Measurements from ENCODE around the gene RGS19. TPM values are rescaled to one million over a fixed set of nuclear protein-coding genes. Genes with fewer than 3 reads are reported as not detected.

RGS19 gene
- total RNA-seq, 1 donor from 2014 or later = 2.0 TPM

DNA sequence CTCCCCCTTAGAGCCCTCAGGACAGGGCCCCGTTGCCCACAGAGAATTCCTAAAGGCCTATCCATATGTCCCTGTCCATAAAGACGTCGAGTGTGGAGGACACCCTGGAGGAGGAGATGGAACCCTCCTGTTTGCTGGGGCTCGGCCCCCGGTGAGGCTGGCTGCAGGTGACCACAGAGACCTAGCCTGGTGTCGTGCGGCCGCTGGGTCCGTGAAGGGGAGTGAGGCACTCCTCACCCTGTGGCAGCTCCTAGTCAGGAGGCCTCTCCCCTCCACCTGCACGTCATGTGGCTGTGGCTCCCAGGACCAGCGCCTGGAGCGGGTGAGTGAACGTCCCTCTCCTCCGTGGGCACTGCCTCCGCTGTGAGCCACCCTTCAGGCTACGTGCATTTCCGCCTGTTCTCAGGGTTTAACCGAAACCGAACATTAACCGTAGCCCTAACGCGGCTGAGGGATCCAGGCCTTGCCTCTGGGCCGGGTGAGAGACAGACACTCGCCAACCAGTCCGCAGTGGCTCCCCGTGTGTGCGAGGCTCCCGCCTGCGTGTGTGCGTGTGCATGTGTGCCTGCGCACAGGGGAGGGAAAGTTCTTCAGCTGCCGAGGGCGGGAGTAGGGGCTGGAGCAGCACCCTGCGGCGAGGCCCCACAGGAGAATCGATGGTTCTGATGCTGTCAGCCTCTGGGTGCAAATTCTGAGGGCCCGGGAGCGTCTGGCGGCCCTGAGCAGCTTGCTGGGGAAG is 22.3 kb downstream of the RGS19 start:
- Histone ChIP-seq H3K27me3 (peaks cover 13% of the 10 kb centered on the region), H3K36me3 (no peaks in the 10 kb centered on the region), H3K9ac (no peak overlapping the region), H3K4me3 (no peak overlapping the region), H2AFZ (replicated peaks) (peak overlapping the region; percentile 54), H3K79me2 (ENCODE audit: low read depth) (no peaks in the 10 kb centered on the region), H3K27ac (no peak overlapping the region), H3K9me3 (ENCODE audit: low read depth) (no peaks in the 10 kb centered on the region), H3F3A (ENCODE audit: low read depth) (peaks cover 5% of the 10 kb centered on the region), H4K20me1 (ENCODE audit: low read depth) (no peaks in the 10 kb centered on the region), H3K4me1 (peaks cover 4% of the 10 kb centered on the region), H3K4me2 (no peak overlapping the region)
- DNase-seq (ENCODE audit: low spot score) = peak; percentile 32
- Mint-ChIP-seq H3K27ac (no peak overlapping the region), H3K9me3 (peaks cover 2% of the 10 kb centered on the region), H3K27me3 (ENCODE audit: insufficient read depth, low read depth) (peaks cover 18% of the 10 kb centered on the region), H3K4me3 (peak overlapping the region; percentile 24), H3K36me3 (no peaks in the 10 kb centered on the region), H3K4me1 (peaks cover 23% of the 10 kb centered on the region)
- no peak for TF ChIP-seq EZH2 (IDR thresholded peaks at IDR 0.05)
- no peak for TF ChIP-seq EZH2phosphoT487 (IDR thresholded peaks at IDR 0.05)
- TF ChIP-seq, protein P1, sequence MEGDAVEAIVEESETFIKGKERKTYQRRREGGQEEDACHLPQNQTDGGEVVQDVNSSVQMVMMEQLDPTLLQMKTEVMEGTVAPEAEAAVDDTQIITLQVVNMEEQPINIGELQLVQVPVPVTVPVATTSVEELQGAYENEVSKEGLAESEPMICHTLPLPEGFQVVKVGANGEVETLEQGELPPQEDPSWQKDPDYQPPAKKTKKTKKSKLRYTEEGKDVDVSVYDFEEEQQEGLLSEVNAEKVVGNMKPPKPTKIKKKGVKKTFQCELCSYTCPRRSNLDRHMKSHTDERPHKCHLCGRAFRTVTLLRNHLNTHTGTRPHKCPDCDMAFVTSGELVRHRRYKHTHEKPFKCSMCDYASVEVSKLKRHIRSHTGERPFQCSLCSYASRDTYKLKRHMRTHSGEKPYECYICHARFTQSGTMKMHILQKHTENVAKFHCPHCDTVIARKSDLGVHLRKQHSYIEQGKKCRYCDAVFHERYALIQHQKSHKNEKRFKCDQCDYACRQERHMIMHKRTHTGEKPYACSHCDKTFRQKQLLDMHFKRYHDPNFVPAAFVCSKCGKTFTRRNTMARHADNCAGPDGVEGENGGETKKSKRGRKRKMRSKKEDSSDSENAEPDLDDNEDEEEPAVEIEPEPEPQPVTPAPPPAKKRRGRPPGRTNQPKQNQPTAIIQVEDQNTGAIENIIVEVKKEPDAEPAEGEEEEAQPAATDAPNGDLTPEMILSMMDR (IDR thresholded peaks at IDR 0.05) = no peak

DNA sequence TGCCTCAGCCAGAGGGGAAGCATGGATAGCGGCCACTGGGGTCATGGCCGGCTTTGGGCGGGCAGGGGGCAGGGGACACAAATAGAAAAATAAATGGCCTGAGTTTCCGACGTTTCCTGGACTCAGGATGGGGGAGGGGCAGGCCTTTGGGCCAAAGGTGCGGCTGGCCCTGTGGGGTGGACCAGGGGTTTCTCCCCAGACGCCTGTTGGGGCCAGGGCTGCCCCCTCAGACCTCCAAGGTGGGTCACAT is 22.8 kb downstream of the RGS19 start:
- Histone ChIP-seq H3K9me3 (ENCODE audit: low read depth) (no peaks in the 10 kb centered on the region), H3K36me3 (no peaks in the 10 kb centered on the region), H3K4me2 (no peak overlapping the region), H3F3A (ENCODE audit: low read depth) (peaks cover 5% of the 10 kb centered on the region), H3K4me3 (no peak overlapping the region), H3K4me1 (peaks cover 4% of the 10 kb centered on the region), H3K79me2 (ENCODE audit: low read depth) (no peaks in the 10 kb centered on the region), H3K27me3 (peaks cover 18% of the 10 kb centered on the region), H2AFZ (replicated peaks) (no peak overlapping the region), H3K27ac (no peak overlapping the region), H4K20me1 (ENCODE audit: low read depth) (no peaks in the 10 kb centered on the region), H3K9ac (no peak overlapping the region)
- Mint-ChIP-seq H3K27me3 (ENCODE audit: insufficient read depth, low read depth) (peaks cover 21% of the 10 kb centered on the region), H3K27ac (no peak overlapping the region), H3K36me3 (no peaks in the 10 kb centered on the region), H3K4me3 (no peak overlapping the region), H3K4me1 (peaks cover 21% of the 10 kb centered on the region), H3K9me3 (peaks cover 2% of the 10 kb centered on the region)
- TF ChIP-seq, protein P1 (IDR thresholded peaks at IDR 0.05) = no peak
- TF ChIP-seq EZH2phosphoT487 (IDR thresholded peaks at IDR 0.05) (no peak), EZH2 (IDR thresholded peaks at IDR 0.05) (no peak)
- no peak for DNase-seq (ENCODE audit: low spot score)

DNA sequence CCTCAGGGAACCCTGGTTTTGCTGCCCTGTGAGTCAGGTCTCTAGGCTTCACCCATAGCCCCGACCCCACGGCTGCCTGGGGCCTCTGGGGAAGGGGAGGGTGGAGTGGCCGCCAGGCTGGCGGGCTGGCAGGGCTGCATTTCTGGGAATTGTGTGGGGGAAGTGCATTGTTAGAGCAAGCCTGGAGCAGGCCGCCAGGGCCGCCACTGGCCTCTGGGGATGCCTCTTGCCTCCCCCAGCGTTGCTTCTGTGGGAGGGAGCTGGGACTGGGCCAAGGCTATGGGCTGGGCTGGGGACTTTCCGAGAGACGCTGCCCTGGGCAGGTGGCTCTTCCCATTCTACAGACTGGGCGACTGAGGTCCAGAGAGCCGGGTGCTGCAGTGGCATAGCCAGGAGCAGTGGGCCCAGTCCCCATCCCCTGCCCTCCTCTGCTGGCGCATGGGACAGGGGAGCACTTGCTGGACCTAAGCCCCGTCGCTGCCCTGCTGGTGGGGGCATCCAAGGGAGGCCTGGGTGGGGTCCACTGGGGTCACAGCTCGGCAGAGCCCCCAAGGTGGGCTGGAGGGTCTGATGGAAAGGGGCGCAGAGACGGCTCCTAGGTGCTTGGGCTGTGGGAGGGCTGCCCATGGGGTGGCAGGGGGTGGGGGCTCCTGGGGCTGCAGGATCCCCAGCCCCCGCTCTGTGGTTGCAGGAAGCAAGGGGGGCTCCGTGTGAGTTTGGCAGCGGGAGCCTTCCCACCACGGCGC is 23.3 kb downstream of the RGS19 start:
- no peak overlapping the region for H3K4me2 ChIP-seq
- H3K4me3 ChIP-seq = no peak overlapping the region
- Mint-ChIP-seq H3K9me3 (peaks cover 2% of the 10 kb centered on the region), H3K4me1 (peaks cover 21% of the 10 kb centered on the region), H3K27ac (no peak overlapping the region), H3K4me3 (no peak overlapping the region), H3K27me3 (ENCODE audit: insufficient read depth, low read depth) (peaks cover 24% of the 10 kb centered on the region), H3K36me3 (no peaks in the 10 kb centered on the region)
- peaks cover 4% of the 10 kb centered on the region for H3K4me1 ChIP-seq
- no peaks in the 10 kb centered on the region for H3K9me3 ChIP-seq (ENCODE audit: low read depth)
- no peak overlapping the region for H3K9ac ChIP-seq
- H2AFZ ChIP-seq (replicated peaks) = no peak overlapping the region
- no peak overlapping the region for H3K27ac ChIP-seq
- TF ChIP-seq EZH2phosphoT487 (IDR thresholded peaks at IDR 0.05) = no peak
- TF ChIP-seq, protein P1 (IDR thresholded peaks at IDR 0.05) = no peak
- TF ChIP-seq EZH2 (IDR thresholded peaks at IDR 0.05) = no peak
- DNase-seq (ENCODE audit: low spot score) = peak; percentile 26
- H4K20me1 ChIP-seq (ENCODE audit: low read depth) = no peaks in the 10 kb centered on the region
- no peaks in the 10 kb centered on the region for H3K36me3 ChIP-seq
- H3K79me2 ChIP-seq (ENCODE audit: low read depth) = no peaks in the 10 kb centered on the region
- peaks cover 5% of the 10 kb centered on the region for H3F3A ChIP-seq (ENCODE audit: low read depth)
- H3K27me3 ChIP-seq = peaks cover 22% of the 10 kb centered on the region
